Testis (tissue), 3 donors: Measurements from ENCODE around the gene ZBED2. TPM values are rescaled to one million over a fixed set of nuclear protein-coding genes. Genes with fewer than 3 reads are reported as not detected.

ENCODE experiments used
- DNase-seq: peaks from one replicate; pipeline ENCODE4 v3.0.0-alpha.2; 2019
- H3K27ac ChIP-seq, 2 donors: fragments of 200-600 bp; sonication (generic); one replicate each; pipeline ENCODE4 v1.5.1; 2019
- H3K27me3 ChIP-seq: fragments of 200-600 bp; sonication (generic); one replicate; pipeline ENCODE4 v1.5.1; 2019
- H3K36me3 ChIP-seq: fragments of 200-600 bp; sonication (generic); one replicate; pipeline ENCODE4 v1.5.1; 2017; ENCODE audit warnings: low read depth; ENCODE audit errors: missing control alignments
- H3K4me1 ChIP-seq: fragments of 200-600 bp; sonication (generic); one replicate; pipeline ENCODE4 v1.5.1; 2019
- H3K4me3 ChIP-seq, 2 donors: fragments of 200-600 bp; sonication (generic); one replicate each; pipeline ENCODE4 v1.5.1; 2017 to 2019
- H3K9me3 ChIP-seq: fragments of 200-600 bp; sonication (generic); one replicate; pipeline ENCODE4 v1.5.1; 2017
- CTCF ChIP-seq, 3 experiments: fragments of 450-650 bp in 2 of 3; fragments of 200-600 bp in 1 of 3; sonication (generic) in 1 of 3; IDR thresholded peaks; one replicate each; pipeline ENCODE4 v1.5.1; 2016 to 2019; ENCODE audit warnings: antibody characterized with exemption in 3 of 3, mild to moderate bottlenecking in 2 of 3, moderate library complexity in 1 of 3
- POLR2A ChIP-seq: fragments of 450-650 bp; IDR thresholded peaks from one replicate; pipeline ENCODE4 v1.6.1; 2017; ENCODE audit warnings: antibody characterized with exemption, mild to moderate bottlenecking, moderate library complexity
- WGBS, 2 donors: methylation state at CpG; one replicate each; pipeline ENCODE4 v1.1.5; 2018; 5-methylcytosine and 5-hydroxymethylcytosine counted together
- intact Hi-C: fragments of 100-400 bp; cut with DNase I; formaldehyde crosslinking; loops from one replicate; pipeline ENCODE4 v1.15.1; 2023; ENCODE audit warnings: low total_unique reads
- polyA plus RNA-seq: library from polyadenylated mRNA; stranded (reverse); fragments of 350-450 nt; fragmentation: Illumina TruSeq; extraction: RNeasy Lipid Tissue Mini Kit (QIAGEN cat#74804); gene quantifications from one replicate; pipeline ENCODE4 v1.2.3, GENCODE V29; 2014; ENCODE audit warnings: low read depth, low replicate concordance; ENCODE audit not compliant: insufficient read depth
- total RNA-seq, 2 donors: library from RNA; depleted of rRNA; stranded (reverse); fragments of >200 nt; gene quantifications; one replicate each; pipeline ENCODE4 v1.2.3, GENCODE V29; 2016

The ZBED2 gene
- total and polyA plus RNA-seq, 3 donors from 2014 or later = 2.0 TPM; not detected in 2

- no peaks in the 10 kb centered on the region for H3K4me1 ChIP-seq
- TF ChIP-seq POLR2A = no peak
- no peak for TF ChIP-seq CTCF (IDR thresholded peaks at IDR 0.05)
- 79 to 98% methylated on average over 4 of the region's 4 CpGs for WGBS, 2 donors
- no peaks in the 10 kb centered on the region for H3K9me3 ChIP-seq
- no peaks in the 10 kb centered on the region for H3K36me3 ChIP-seq
- intact Hi-C loops = no loop called here
- DNase-seq = no peak
- H3K27me3 ChIP-seq = no peaks in the 10 kb centered on the region
- H3K27ac ChIP-seq = no peak overlapping the region
- no peak overlapping the region for H3K4me3 ChIP-seq
Observed at GRCh38 chr3:111547631-111548030, 47.5 kb downstream of the ZBED2 start.

GRCh38 chr3:111545349-111545748, 49.8 kb downstream of the ZBED2 start:
- peaks cover 5% of the 10 kb centered on the region for H3K4me1 ChIP-seq
- H3K9me3 ChIP-seq = no peaks in the 10 kb centered on the region
- no peak overlapping the region for H3K4me3 ChIP-seq
- DNase-seq = no peak
- no peaks in the 10 kb centered on the region for H3K36me3 ChIP-seq
- WGBS, 2 donors = 60 to 78% methylated on average over 2 of the region's 2 CpGs
- TF ChIP-seq CTCF (IDR thresholded peaks at IDR 0.05) (no peak), POLR2A (no peak)
- intact Hi-C loops = no loop called here
- no peak overlapping the region for H3K27ac ChIP-seq
- H3K27me3 ChIP-seq = no peaks in the 10 kb centered on the region

Other genes with a start within 250 kb of the ZBED2 start
- under 1 TPM; 0.16 to 0.99 TPM for gene CD96, start 53.1 kb downstream of the ZBED2 start, total RNA-seq
- 1.5 TPM for gene CD96, start 53.1 kb downstream of the ZBED2 start, polyA plus RNA-seq
- 1 to 10 TPM; 2.7 to 2.9 TPM for gene PLCXD2, start 79.3 kb upstream of the ZBED2 start, total RNA-seq
- 5.2 TPM for gene PLCXD2, start 79.3 kb upstream of the ZBED2 start, polyA plus RNA-seq